ENCODE data around the gene NID2. TPM values are rescaled to one million over a fixed set of nuclear protein-coding genes. Genes with fewer than 3 reads are reported as not detected.

NID2 gene
- total RNA-seq, 1 donor from 2014 or later: 24.7 TPM

DNA sequence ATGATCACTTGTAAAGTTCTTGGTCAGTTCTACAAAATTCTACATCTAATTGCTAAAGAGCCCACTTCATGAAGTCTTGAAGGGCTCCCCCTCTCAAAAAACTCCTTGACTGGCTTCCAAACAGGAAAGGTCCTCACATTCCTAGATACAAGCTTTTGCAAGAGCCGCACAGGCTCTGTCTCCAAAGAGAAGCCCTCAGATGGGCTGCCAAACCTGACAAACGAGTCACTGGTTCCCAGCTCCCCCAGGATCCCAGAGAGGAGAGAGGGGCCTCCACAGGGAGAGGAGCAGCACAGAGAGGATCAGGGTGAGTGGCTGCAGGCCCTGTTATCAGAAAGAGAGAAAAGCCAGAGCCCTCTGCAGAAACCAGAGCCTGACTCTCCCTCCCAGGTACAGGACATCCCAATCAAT lies 5.8 kb downstream of the NID2 start:
- H4K20me1 ChIP-seq (ENCODE audit: low read depth): peaks cover 11% of the 10 kb centered on the region
- H3K79me2 ChIP-seq (ENCODE audit: low read depth): no peaks in the 10 kb centered on the region
- DNase-seq (ENCODE audit: low spot score): no peak
- no peaks in the 10 kb centered on the region for H3K36me3 Mint-ChIP-seq
- no peak overlapping the region for H3K27ac Mint-ChIP-seq
- no peak for TF ChIP-seq EZH2 (IDR thresholded peaks at IDR 0.05)
- TF ChIP-seq EZH2phosphoT487 (IDR thresholded peaks at IDR 0.05): no peak
- TF ChIP-seq, protein P1, sequence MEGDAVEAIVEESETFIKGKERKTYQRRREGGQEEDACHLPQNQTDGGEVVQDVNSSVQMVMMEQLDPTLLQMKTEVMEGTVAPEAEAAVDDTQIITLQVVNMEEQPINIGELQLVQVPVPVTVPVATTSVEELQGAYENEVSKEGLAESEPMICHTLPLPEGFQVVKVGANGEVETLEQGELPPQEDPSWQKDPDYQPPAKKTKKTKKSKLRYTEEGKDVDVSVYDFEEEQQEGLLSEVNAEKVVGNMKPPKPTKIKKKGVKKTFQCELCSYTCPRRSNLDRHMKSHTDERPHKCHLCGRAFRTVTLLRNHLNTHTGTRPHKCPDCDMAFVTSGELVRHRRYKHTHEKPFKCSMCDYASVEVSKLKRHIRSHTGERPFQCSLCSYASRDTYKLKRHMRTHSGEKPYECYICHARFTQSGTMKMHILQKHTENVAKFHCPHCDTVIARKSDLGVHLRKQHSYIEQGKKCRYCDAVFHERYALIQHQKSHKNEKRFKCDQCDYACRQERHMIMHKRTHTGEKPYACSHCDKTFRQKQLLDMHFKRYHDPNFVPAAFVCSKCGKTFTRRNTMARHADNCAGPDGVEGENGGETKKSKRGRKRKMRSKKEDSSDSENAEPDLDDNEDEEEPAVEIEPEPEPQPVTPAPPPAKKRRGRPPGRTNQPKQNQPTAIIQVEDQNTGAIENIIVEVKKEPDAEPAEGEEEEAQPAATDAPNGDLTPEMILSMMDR (IDR thresholded peaks at IDR 0.05): no peak
- H2AFZ ChIP-seq (replicated peaks): no peak overlapping the region
- H3K27ac ChIP-seq: no peak overlapping the region
- no peak overlapping the region for H3K4me3 Mint-ChIP-seq
- H3K9me3 Mint-ChIP-seq: no peaks in the 10 kb centered on the region
- peaks cover 14% of the 10 kb centered on the region for H3K4me1 ChIP-seq
- no peak overlapping the region for H3K4me2 ChIP-seq
- peaks cover 4% of the 10 kb centered on the region for H3K4me1 Mint-ChIP-seq
- peaks cover 22% of the 10 kb centered on the region for H3K27me3 ChIP-seq
- H3K36me3 ChIP-seq: no peaks in the 10 kb centered on the region
- no peaks in the 10 kb centered on the region for H3K9me3 ChIP-seq (ENCODE audit: low read depth)
- H3F3A ChIP-seq (ENCODE audit: low read depth): no peaks in the 10 kb centered on the region
- no peak overlapping the region for H3K9ac ChIP-seq
- H3K27me3 Mint-ChIP-seq (ENCODE audit: insufficient read depth, low read depth): peaks cover 12% of the 10 kb centered on the region
- H3K4me3 ChIP-seq: no peak overlapping the region

DNA sequence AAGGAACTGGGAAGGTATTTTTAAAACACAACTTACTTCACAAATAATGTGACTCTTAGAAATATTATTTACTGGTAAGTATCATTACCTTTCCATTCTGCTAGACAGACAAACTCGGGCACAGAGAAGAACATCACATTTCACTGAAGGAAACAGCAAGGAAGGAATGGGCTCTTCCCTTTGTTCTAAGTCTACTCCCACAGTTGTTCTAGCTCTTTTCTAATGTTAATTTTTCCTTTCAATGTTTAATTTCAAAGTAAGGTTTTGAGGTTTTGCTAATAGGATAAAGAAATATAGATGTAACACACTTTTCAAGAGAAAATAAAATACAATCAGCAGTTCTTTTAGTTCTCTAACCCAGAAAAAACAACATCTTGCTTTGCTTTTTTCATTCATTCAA lies 7.0 kb downstream of the NID2 start:
- Mint-ChIP-seq H3K4me1 (no peaks in the 10 kb centered on the region), H3K9me3 (no peaks in the 10 kb centered on the region), H3K27ac (no peak overlapping the region), H3K4me3 (no peak overlapping the region), H3K27me3 (ENCODE audit: insufficient read depth, low read depth) (peaks cover 7% of the 10 kb centered on the region), H3K36me3 (no peaks in the 10 kb centered on the region)
- Histone ChIP-seq H3K9me3 (ENCODE audit: low read depth) (no peaks in the 10 kb centered on the region), H3K27me3 (peaks cover 10% of the 10 kb centered on the region), H3K36me3 (no peaks in the 10 kb centered on the region), H3K9ac (no peak overlapping the region), H3K27ac (no peak overlapping the region), H3K4me1 (peaks cover 7% of the 10 kb centered on the region), H3K4me3 (no peak overlapping the region), H3K79me2 (ENCODE audit: low read depth) (no peaks in the 10 kb centered on the region), H3F3A (ENCODE audit: low read depth) (no peaks in the 10 kb centered on the region), H2AFZ (replicated peaks) (no peak overlapping the region), H4K20me1 (ENCODE audit: low read depth) (peaks cover under 1% of the 10 kb centered on the region), H3K4me2 (no peak overlapping the region)
- TF ChIP-seq EZH2phosphoT487 (IDR thresholded peaks at IDR 0.05) (no peak), EZH2 (IDR thresholded peaks at IDR 0.05) (no peak)
- TF ChIP-seq, protein P1 (IDR thresholded peaks at IDR 0.05): no peak
- DNase-seq (ENCODE audit: low spot score): no peak

DNA sequence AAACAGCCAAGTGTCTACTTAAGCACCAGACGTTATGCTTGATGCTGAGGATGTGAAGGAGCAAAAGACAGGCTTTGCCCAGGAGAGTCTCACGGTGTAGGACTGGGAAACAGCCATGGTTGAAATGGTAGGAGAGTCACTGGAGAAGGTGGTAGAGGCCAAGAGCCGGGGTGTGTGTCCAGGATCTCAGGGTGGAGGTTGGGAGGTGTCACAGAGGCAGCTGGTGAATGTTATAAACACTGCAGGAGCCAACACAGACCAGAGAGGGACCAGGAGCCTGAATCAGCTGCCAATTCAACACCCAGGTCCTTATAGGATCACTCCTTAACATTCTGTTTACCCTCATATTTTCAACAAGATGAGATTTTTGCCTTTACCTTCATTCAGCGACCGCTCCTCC lies 7.5 kb downstream of the NID2 start:
- H3K36me3 Mint-ChIP-seq: no peaks in the 10 kb centered on the region
- Histone ChIP-seq H2AFZ (replicated peaks) (no peak overlapping the region), H3K4me2 (no peak overlapping the region), H3K9me3 (ENCODE audit: low read depth) (no peaks in the 10 kb centered on the region), H3K4me3 (no peak overlapping the region), H3F3A (ENCODE audit: low read depth) (no peaks in the 10 kb centered on the region), H3K27ac (no peak overlapping the region), H3K9ac (no peak overlapping the region), H3K27me3 (peaks cover 5% of the 10 kb centered on the region), H4K20me1 (ENCODE audit: low read depth) (no peaks in the 10 kb centered on the region), H3K79me2 (ENCODE audit: low read depth) (no peaks in the 10 kb centered on the region), H3K36me3 (no peaks in the 10 kb centered on the region), H3K4me1 (peaks cover 7% of the 10 kb centered on the region)
- no peaks in the 10 kb centered on the region for H3K4me1 Mint-ChIP-seq
- H3K27ac Mint-ChIP-seq: no peak overlapping the region
- no peak for DNase-seq (ENCODE audit: low spot score)
- peaks cover 7% of the 10 kb centered on the region for H3K27me3 Mint-ChIP-seq (ENCODE audit: insufficient read depth, low read depth)
- TF ChIP-seq EZH2phosphoT487 (IDR thresholded peaks at IDR 0.05) (no peak), EZH2 (IDR thresholded peaks at IDR 0.05) (no peak)
- TF ChIP-seq, protein P1 (IDR thresholded peaks at IDR 0.05): no peak
- no peaks in the 10 kb centered on the region for H3K9me3 Mint-ChIP-seq
- no peak overlapping the region for H3K4me3 Mint-ChIP-seq
